ENCODE results near the gene AADAT. TPM values are rescaled to one million over a fixed set of nuclear protein-coding genes. Genes with fewer than 3 reads are reported as not detected.
"Not testable (repeated sequence)": the region's sequence is repeated elsewhere in the genome, so short reads cannot be mapped to it uniquely, and the experiment has no call there.

The AADAT gene
- total RNA-seq, 2 experiments from 2014 or later, result not detected

GRCh38 chr4:170122252-170122651 is 32.5 kb upstream of the AADAT start:
- Histone ChIP-seq H3K4me1 (ENCODE audit: insufficient read depth, low read length, poor library complexity, severe bottlenecking) (no peaks in the 10 kb centered on the region), H3K4me2 (ENCODE audit: low read length) (no peak overlapping the region), H4K20me1 (ENCODE audit: insufficient read depth, low read length) (no peaks in the 10 kb centered on the region), H3K36me3 (ENCODE audit: insufficient read depth, low read length) (no peaks in the 10 kb centered on the region), H2AFZ (ENCODE audit: low read length) (no peak overlapping the region), H3K79me2 (ENCODE audit: insufficient read depth, low read depth, low read length) (no peaks in the 10 kb centered on the region), H3K4me3 (ENCODE audit: low read depth, low read length, poor library complexity, severe bottlenecking) (no peak overlapping the region), H3K27ac (ENCODE audit: low read depth, low read length, poor library complexity, severe bottlenecking) (no peak overlapping the region), H3K9me3 (ENCODE audit: low read length) (no peaks in the 10 kb centered on the region), H3K9me2 (ENCODE audit: insufficient read depth, low read length) (no peaks in the 10 kb centered on the region)
- no TSS peak for BruUV-seq (replicated peaks)
- ChIA-PET POLR2A (no interaction called here), CTCF (ENCODE audit: unreplicated experiment) (no interaction called here)
- intact Hi-C loops (cut with micrococcal nuclease; ENCODE audit: unreplicated experiment), result no loop called here
- TF ChIP-seq CTCF (conservative IDR thresholded peaks at IDR 0.05; ENCODE audit: low read length), result no peak
- TF ChIP-seq EZH2phosphoT487 (IDR thresholded peaks at IDR 0.05; ENCODE audit: borderline replicate concordance, low read depth, low read length), result no peak
- no peak for DNase-seq (ENCODE audit: low spot score)

GRCh38 chr4:170114636-170115035 is 24.9 kb upstream of the AADAT start:
- DNase-seq (ENCODE audit: low spot score), result no peak
- intact Hi-C loops (cut with micrococcal nuclease; ENCODE audit: unreplicated experiment), result no loop called here
- Histone ChIP-seq H4K20me1 (ENCODE audit: insufficient read depth, low read length) (no peaks in the 10 kb centered on the region), H3K9me3 (ENCODE audit: low read length) (no peaks in the 10 kb centered on the region), H3K4me2 (ENCODE audit: low read length) (no peak overlapping the region), H3K36me3 (ENCODE audit: insufficient read depth, low read length) (no peaks in the 10 kb centered on the region), H3K4me1 (ENCODE audit: insufficient read depth, low read length, poor library complexity, severe bottlenecking) (no peaks in the 10 kb centered on the region), H3K4me3 (ENCODE audit: low read depth, low read length, poor library complexity, severe bottlenecking) (no peak overlapping the region), H3K79me2 (ENCODE audit: insufficient read depth, low read depth, low read length) (no peaks in the 10 kb centered on the region), H2AFZ (ENCODE audit: low read length) (no peak overlapping the region), H3K9me2 (ENCODE audit: insufficient read depth, low read length) (no peaks in the 10 kb centered on the region), H3K27ac (ENCODE audit: low read depth, low read length, poor library complexity, severe bottlenecking) (no peak overlapping the region)
- ChIA-PET POLR2A (no interaction called here), CTCF (ENCODE audit: unreplicated experiment) (no interaction called here)
- no TSS peak for BruUV-seq (replicated peaks)
- TF ChIP-seq EZH2phosphoT487 (IDR thresholded peaks at IDR 0.05; ENCODE audit: borderline replicate concordance, low read depth, low read length), result no peak
- TF ChIP-seq CTCF (conservative IDR thresholded peaks at IDR 0.05; ENCODE audit: low read length), result no peak

- H3K9me3 ChIP-seq (ENCODE audit: low read length); CTCF ChIA-PET (ENCODE audit: unreplicated experiment); H3K36me3 ChIP-seq (ENCODE audit: insufficient read depth, low read length); H3K79me2 ChIP-seq (ENCODE audit: insufficient read depth, low read depth, low read length); DNase-seq (ENCODE audit: low spot score); H3K4me1 ChIP-seq (ENCODE audit: insufficient read depth, low read length, poor library complexity, severe bottlenecking); BruUV-seq (replicated peaks); H2AFZ ChIP-seq (ENCODE audit: low read length); H3K27ac ChIP-seq (ENCODE audit: low read depth, low read length, poor library complexity, severe bottlenecking); intact Hi-C loops (cut with micrococcal nuclease; ENCODE audit: unreplicated experiment); H3K9me2 ChIP-seq (ENCODE audit: insufficient read depth, low read length); H3K4me2 ChIP-seq (ENCODE audit: low read length); POLR2A ChIA-PET; H3K4me3 ChIP-seq (ENCODE audit: low read depth, low read length, poor library complexity, severe bottlenecking); H4K20me1 ChIP-seq (ENCODE audit: insufficient read depth, low read length): not testable (repeated sequence)
Observed at GRCh38 chr4:170114183-170114582, 24.4 kb upstream of the AADAT start.
